DOHH2 (cell line): ENCODE measurements around the gene OCA2.

Source experiments
- EZH2phosphoT487 ChIP-seq: fragments of 200-600 bp; sonication (generic); IDR thresholded peaks from 2 replicates; pipeline ENCODE4 v1.6.1; 2017; ENCODE audit warnings: borderline replicate concordance, mild to moderate bottlenecking, antibody characterized with exemption, low read length, moderate library complexity, mixed read lengths
- TF ChIP-seq, protein P1 (sequence below): fragments of 200-600 bp; sonication (generic); IDR thresholded peaks from one replicate; pipeline ENCODE4 v1.5.1; 2014; ENCODE audit warnings: antibody characterized with exemption, mild to moderate bottlenecking, low read depth, low read length; ENCODE audit not compliant: poor library complexity, severe bottlenecking

DNA sequence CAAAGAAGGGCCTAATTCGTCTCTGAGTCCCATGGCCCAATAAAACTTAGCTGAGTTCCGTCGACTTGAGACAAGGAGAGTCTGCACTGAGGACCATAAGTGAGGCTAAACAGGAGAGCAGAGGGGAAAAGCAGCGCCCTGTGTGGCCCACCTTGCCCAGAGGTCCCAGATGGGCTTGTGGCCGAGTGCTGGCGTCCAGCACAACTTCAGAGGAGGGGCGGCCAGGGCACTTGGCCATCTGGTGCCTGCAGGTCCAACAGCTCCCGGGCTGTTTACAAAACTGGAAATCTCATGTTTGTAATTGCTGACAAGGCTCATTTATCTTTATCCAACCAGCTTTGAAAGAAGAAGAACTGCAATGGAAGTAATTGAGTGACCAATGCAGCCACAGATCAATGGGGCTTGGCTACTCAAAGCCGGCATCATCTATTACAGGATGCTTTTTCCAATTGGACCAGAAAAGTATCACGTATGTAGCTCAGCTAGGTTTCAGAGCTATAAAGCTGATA, 306.3 kb downstream of the OCA2 start:
- TF ChIP-seq, protein P1, sequence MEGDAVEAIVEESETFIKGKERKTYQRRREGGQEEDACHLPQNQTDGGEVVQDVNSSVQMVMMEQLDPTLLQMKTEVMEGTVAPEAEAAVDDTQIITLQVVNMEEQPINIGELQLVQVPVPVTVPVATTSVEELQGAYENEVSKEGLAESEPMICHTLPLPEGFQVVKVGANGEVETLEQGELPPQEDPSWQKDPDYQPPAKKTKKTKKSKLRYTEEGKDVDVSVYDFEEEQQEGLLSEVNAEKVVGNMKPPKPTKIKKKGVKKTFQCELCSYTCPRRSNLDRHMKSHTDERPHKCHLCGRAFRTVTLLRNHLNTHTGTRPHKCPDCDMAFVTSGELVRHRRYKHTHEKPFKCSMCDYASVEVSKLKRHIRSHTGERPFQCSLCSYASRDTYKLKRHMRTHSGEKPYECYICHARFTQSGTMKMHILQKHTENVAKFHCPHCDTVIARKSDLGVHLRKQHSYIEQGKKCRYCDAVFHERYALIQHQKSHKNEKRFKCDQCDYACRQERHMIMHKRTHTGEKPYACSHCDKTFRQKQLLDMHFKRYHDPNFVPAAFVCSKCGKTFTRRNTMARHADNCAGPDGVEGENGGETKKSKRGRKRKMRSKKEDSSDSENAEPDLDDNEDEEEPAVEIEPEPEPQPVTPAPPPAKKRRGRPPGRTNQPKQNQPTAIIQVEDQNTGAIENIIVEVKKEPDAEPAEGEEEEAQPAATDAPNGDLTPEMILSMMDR: no peak
- no peak for TF ChIP-seq EZH2phosphoT487
